AG09309 (cell line): ENCODE measurements around the gene HRH2.
"Not testable (repeated sequence)": the region's sequence is repeated elsewhere in the genome, so short reads cannot be mapped to it uniquely, and the experiment has no call there.

Experiments
- DNase-seq: peaks from one replicate; pipeline ENCODE4 v3.0.0-alpha.2; 2010; ENCODE audit warnings: low read depth
- H3K4me3 ChIP-seq: 2 replicates; pipeline ENCODE4 v1.5.1; 2011; ENCODE audit warnings: mild to moderate bottlenecking, low read depth, low read length, moderate library complexity; ENCODE audit not compliant: control insufficient read depth
- CTCF ChIP-seq: IDR thresholded peaks from 2 replicates; pipeline ENCODE4 v1.5.1; 2011; ENCODE audit warnings: mild to moderate bottlenecking, low read depth, low read length, inconsistent platforms; ENCODE audit not compliant: insufficient read depth, control insufficient read depth; ENCODE audit errors: missing control alignments

HRH2 gene

GRCh38 chr5:175718401-175719108, 60.7 kb downstream of the HRH2 start:
- peak; percentile 64 for TF ChIP-seq CTCF
- H3K4me3 ChIP-seq: no peak overlapping the region
- no peak for DNase-seq

GRCh38 chr5:175719109-175719432, 61.2 kb downstream of the HRH2 start:
- DNase-seq, H3K4me3 ChIP-seq: not testable (repeated sequence)

- TF ChIP-seq CTCF: no peak
Measured at GRCh38 chr5:175724314-175725275, 66.7 kb downstream of the HRH2 start.

GRCh38 chr5:175728316-175728715, 70.4 kb downstream of the HRH2 start:
- TF ChIP-seq CTCF: no peak
- H3K4me3 ChIP-seq: no peak overlapping the region
- no peak for DNase-seq

More at GRCh38 chr5:175724314-175725275, 66.7 kb downstream of the HRH2 start:
- H3K4me3 ChIP-seq: no peak overlapping the region
- DNase-seq: no peak

GRCh38 chr5:175728885-175729828, 71.3 kb downstream of the HRH2 start:
- TF ChIP-seq CTCF: peak; percentile 25
- DNase-seq: no peak
- no peak overlapping the region for H3K4me3 ChIP-seq

GRCh38 chr5:175729829-175730277, 72.0 kb downstream of the HRH2 start:
- peak; percentile 97 for TF ChIP-seq CTCF
- no peak overlapping the region for H3K4me3 ChIP-seq
- peak; percentile 60 for DNase-seq
